ENCODE measurements around the gene CARD11.

CARD11 gene

DNA sequence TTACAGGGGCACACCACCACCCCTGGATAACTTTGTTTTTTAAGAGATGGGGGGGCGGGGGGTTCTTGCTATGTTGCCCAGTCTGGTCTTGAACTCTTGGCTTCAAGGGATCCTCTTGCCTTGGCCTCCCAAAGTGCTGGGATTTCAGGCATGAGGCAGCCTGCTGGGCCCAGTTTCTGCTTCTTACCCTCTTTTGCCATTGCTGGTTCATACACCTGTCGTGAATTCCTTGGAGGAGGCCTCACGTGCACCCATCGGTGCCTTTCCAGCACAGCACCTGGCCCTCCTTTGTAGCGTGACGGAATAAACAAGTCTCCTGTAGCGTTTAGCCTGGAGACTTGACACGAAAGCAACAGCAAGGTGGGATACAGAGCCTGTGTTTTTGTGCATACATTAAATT lies 75.5 kb downstream of the CARD11 start:
- no peaks in the 10 kb centered on the region for H3K36me3 ChIP-seq (ENCODE audit: insufficient read depth)
- H3K79me2 ChIP-seq (ENCODE audit: insufficient read depth, low read depth): no peaks in the 10 kb centered on the region
- no peak overlapping the region for H2AFZ ChIP-seq (ENCODE audit: low read depth)
- H4K20me1 ChIP-seq (ENCODE audit: insufficient read depth): no peaks in the 10 kb centered on the region
- H3K9ac ChIP-seq: no peak overlapping the region
- H3K4me1 ChIP-seq (ENCODE audit: low read depth, poor library complexity, severe bottlenecking): no peaks in the 10 kb centered on the region
- no peak overlapping the region for H3K27ac ChIP-seq
- H3K27me3 ChIP-seq (ENCODE audit: insufficient read depth, low read depth): no peaks in the 10 kb centered on the region
- TF ChIP-seq, protein P1, sequence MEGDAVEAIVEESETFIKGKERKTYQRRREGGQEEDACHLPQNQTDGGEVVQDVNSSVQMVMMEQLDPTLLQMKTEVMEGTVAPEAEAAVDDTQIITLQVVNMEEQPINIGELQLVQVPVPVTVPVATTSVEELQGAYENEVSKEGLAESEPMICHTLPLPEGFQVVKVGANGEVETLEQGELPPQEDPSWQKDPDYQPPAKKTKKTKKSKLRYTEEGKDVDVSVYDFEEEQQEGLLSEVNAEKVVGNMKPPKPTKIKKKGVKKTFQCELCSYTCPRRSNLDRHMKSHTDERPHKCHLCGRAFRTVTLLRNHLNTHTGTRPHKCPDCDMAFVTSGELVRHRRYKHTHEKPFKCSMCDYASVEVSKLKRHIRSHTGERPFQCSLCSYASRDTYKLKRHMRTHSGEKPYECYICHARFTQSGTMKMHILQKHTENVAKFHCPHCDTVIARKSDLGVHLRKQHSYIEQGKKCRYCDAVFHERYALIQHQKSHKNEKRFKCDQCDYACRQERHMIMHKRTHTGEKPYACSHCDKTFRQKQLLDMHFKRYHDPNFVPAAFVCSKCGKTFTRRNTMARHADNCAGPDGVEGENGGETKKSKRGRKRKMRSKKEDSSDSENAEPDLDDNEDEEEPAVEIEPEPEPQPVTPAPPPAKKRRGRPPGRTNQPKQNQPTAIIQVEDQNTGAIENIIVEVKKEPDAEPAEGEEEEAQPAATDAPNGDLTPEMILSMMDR (conservative IDR thresholded peaks at IDR 0.05; ENCODE audit: low read depth, low read length): no peak
- no peak overlapping the region for H3K4me3 ChIP-seq (IDR thresholded peaks at IDR 0.05; ENCODE audit: insufficient read depth, low read depth, low read length)
- H3K4me2 ChIP-seq: no peak overlapping the region

GRCh38 chr7:2967705-2968104 lies 76.0 kb downstream of the CARD11 start:
- no peaks in the 10 kb centered on the region for H3K27me3 ChIP-seq (ENCODE audit: insufficient read depth, low read depth)
- H3K36me3 ChIP-seq (ENCODE audit: insufficient read depth): no peaks in the 10 kb centered on the region
- H3K4me1 ChIP-seq (ENCODE audit: low read depth, poor library complexity, severe bottlenecking): no peaks in the 10 kb centered on the region
- H3K4me3 ChIP-seq (IDR thresholded peaks at IDR 0.05; ENCODE audit: insufficient read depth, low read depth, low read length): no peak overlapping the region
- H4K20me1 ChIP-seq (ENCODE audit: insufficient read depth): no peaks in the 10 kb centered on the region
- H3K79me2 ChIP-seq (ENCODE audit: insufficient read depth, low read depth): no peaks in the 10 kb centered on the region
- no peak overlapping the region for H3K9ac ChIP-seq
- no peak overlapping the region for H2AFZ ChIP-seq (ENCODE audit: low read depth)
- no peak overlapping the region for H3K4me2 ChIP-seq
- TF ChIP-seq, protein P1 (conservative IDR thresholded peaks at IDR 0.05; ENCODE audit: low read depth, low read length): no peak
- no peak overlapping the region for H3K27ac ChIP-seq

- Histone ChIP-seq H3K9ac (no peak overlapping the region), H3K4me3 (IDR thresholded peaks at IDR 0.05; ENCODE audit: insufficient read depth, low read depth, low read length) (no peak overlapping the region), H3K27me3 (ENCODE audit: insufficient read depth, low read depth) (no peaks in the 10 kb centered on the region), H4K20me1 (ENCODE audit: insufficient read depth) (no peaks in the 10 kb centered on the region), H3K4me2 (no peak overlapping the region), H3K79me2 (ENCODE audit: insufficient read depth, low read depth) (no peaks in the 10 kb centered on the region), H3K36me3 (ENCODE audit: insufficient read depth) (no peaks in the 10 kb centered on the region), H2AFZ (ENCODE audit: low read depth) (no peak overlapping the region), H3K27ac (no peak overlapping the region), H3K4me1 (ENCODE audit: low read depth, poor library complexity, severe bottlenecking) (no peaks in the 10 kb centered on the region)
- TF ChIP-seq, protein P1 (conservative IDR thresholded peaks at IDR 0.05; ENCODE audit: low read depth, low read length): no peak
Observed at GRCh38 chr7:2967253-2967652, 76.4 kb downstream of the CARD11 start.

- H3K9ac ChIP-seq: no peak overlapping the region
- H3K36me3 ChIP-seq (ENCODE audit: insufficient read depth): no peaks in the 10 kb centered on the region
- no peaks in the 10 kb centered on the region for H3K27me3 ChIP-seq (ENCODE audit: insufficient read depth, low read depth)
- H3K27ac ChIP-seq: no peak overlapping the region
- H3K4me1 ChIP-seq (ENCODE audit: low read depth, poor library complexity, severe bottlenecking): no peaks in the 10 kb centered on the region
- no peak overlapping the region for H3K4me3 ChIP-seq (IDR thresholded peaks at IDR 0.05; ENCODE audit: insufficient read depth, low read depth, low read length)
- no peak overlapping the region for H3K4me2 ChIP-seq
- H3K79me2 ChIP-seq (ENCODE audit: insufficient read depth, low read depth): no peaks in the 10 kb centered on the region
- no peak overlapping the region for H2AFZ ChIP-seq (ENCODE audit: low read depth)
- H4K20me1 ChIP-seq (ENCODE audit: insufficient read depth): no peaks in the 10 kb centered on the region
- TF ChIP-seq, protein P1 (conservative IDR thresholded peaks at IDR 0.05; ENCODE audit: low read depth, low read length): no peak
Observed at GRCh38 chr7:2966466-2967078, 77.1 kb downstream of the CARD11 start.

All from KMS-11 (cell line).